ENCODE data around the gene KPNA2. TPM values are rescaled to one million over a fixed set of nuclear protein-coding genes. Genes with fewer than 3 reads are reported as not detected.

The KPNA2 gene
- total and polyA plus RNA-seq, 2 of the 8 experiments (the other 6 are each of a cell fraction or from before 2014, with no cell fraction given) = 413 to 612 TPM

- TF ChIP-seq ATF2 (IDR thresholded peaks at IDR 0.05; ENCODE audit: low read length) = no peak
- no peak for TF ChIP-seq SP4 (IDR thresholded peaks at IDR 0.05; ENCODE audit: low read length)
- no peak for TF ChIP-seq EGR1 (IDR thresholded peaks at IDR 0.05; ENCODE audit: borderline replicate concordance, low read depth, low read length)
- TF ChIP-seq CTBP2 (IDR thresholded peaks at IDR 0.05; ENCODE audit: borderline replicate concordance, insufficient read depth, insufficient read length, low read length) = no peak
- TF ChIP-seq EZH2 (IDR thresholded peaks at IDR 0.05; ENCODE audit: low read depth, low read length, severe bottlenecking) = no peak
These were observed 13.6 kb upstream of the KPNA2 start (continued) for GRCh38 chr17:68021963-68022362.

Measured in H1 (cell line).